MM.1S (cell line): ENCODE measurements around the gene DPP6.

Experiments
- DNase-seq: peaks from one replicate; pipeline ENCODE4 v3.0.0-alpha.2; 2015
- H2AFZ ChIP-seq: fragments of 300-600 bp; sonication (generic); 2 replicates; pipeline ENCODE4 v1.6.0; 2016; ENCODE audit warnings: antibody characterized with exemption, low read length
- H3F3A ChIP-seq: fragments of 300-600 bp; sonication (generic); 2 replicates; pipeline ENCODE4 v1.6.1; 2016; ENCODE audit warnings: mild to moderate bottlenecking, antibody characterized with exemption, low read length, moderate library complexity, mixed read lengths; ENCODE audit not compliant: insufficient read depth
- H3K27ac ChIP-seq: fragments of 300-600 bp; sonication (generic); 2 replicates; pipeline ENCODE4 v1.5.1; 2016; ENCODE audit warnings: mild to moderate bottlenecking, low read length
- H3K27me3 ChIP-seq: fragments of 300-600 bp; sonication (generic); replicated peaks from 2 replicates; pipeline ENCODE4 v1.6.0; 2016; ENCODE audit warnings: low read length; ENCODE audit not compliant: insufficient read depth
- H3K36me3 ChIP-seq: fragments of 300-600 bp; sonication (generic); replicated peaks from 2 replicates; pipeline ENCODE4 v1.6.1; 2016; ENCODE audit warnings: mild to moderate bottlenecking, low read length, mixed read lengths; ENCODE audit not compliant: insufficient read depth
- H3K4me1 ChIP-seq: fragments of 300-600 bp; sonication (generic); 2 replicates; pipeline ENCODE4 v1.6.1; 2016; ENCODE audit warnings: low read length, mixed read lengths
- H3K4me2 ChIP-seq: fragments of 300-600 bp; sonication (generic); 2 replicates; pipeline ENCODE4 v1.6.0; 2016; ENCODE audit warnings: low read depth, low read length
- H3K4me3 ChIP-seq: fragments of 300-600 bp; sonication (generic); 2 replicates; pipeline ENCODE4 v1.5.1; 2016; ENCODE audit warnings: low read length, mixed read lengths
- H3K79me2 ChIP-seq: fragments of 300-600 bp; sonication (generic); 2 replicates; pipeline ENCODE4 v1.6.1; 2016; ENCODE audit warnings: mixed run types, low read length, mixed read lengths
- H3K9ac ChIP-seq: fragments of 300-600 bp; sonication (generic); 2 replicates; pipeline ENCODE4 v1.6.1; 2016; ENCODE audit warnings: low read length, mixed read lengths
- H3K9me2 ChIP-seq: fragments of 300-600 bp; sonication (generic); replicated peaks from 2 replicates; pipeline ENCODE4 v1.6.1; 2016; ENCODE audit warnings: mild to moderate bottlenecking, low read length, mixed read lengths; ENCODE audit not compliant: insufficient read depth
- H3K9me3 ChIP-seq: fragments of 300-600 bp; sonication (generic); replicated peaks from 2 replicates; pipeline ENCODE4 v1.6.1; 2016; ENCODE audit warnings: mild to moderate bottlenecking, low read length, mixed read lengths; ENCODE audit not compliant: insufficient read depth
- H4K20me1 ChIP-seq: fragments of 300-600 bp; sonication (generic); 2 replicates; pipeline ENCODE4 v1.6.1; 2016; ENCODE audit warnings: mild to moderate bottlenecking, low read length, moderate library complexity, mixed read lengths; ENCODE audit not compliant: insufficient read depth
- CTCF ChIP-seq: fragments of 300-600 bp; sonication (generic); IDR thresholded peaks from 2 replicates; pipeline ENCODE4 v1.5.1; 2016; ENCODE audit warnings: antibody characterized with exemption, low read length, mixed read lengths
- EZH2 ChIP-seq: fragments of 300-600 bp; sonication (generic); optimal IDR thresholded peaks from 2 replicates; pipeline ENCODE3; 2017; ENCODE audit warnings: low read depth, mild to moderate bottlenecking, antibody characterized with exemption, low read length, mixed read lengths
- EZH2phosphoT487 ChIP-seq: fragments of 300-600 bp; sonication (generic); IDR thresholded peaks from 2 replicates; pipeline ENCODE4 v1.6.1; 2018; ENCODE audit warnings: antibody characterized with exemption, low read length

The DPP6 gene

GRCh38 chr7:154785898-154786297 lies 733.7 kb downstream of the DPP6 start:
- Histone ChIP-seq H3K79me2 (no peaks in the 10 kb centered on the region), H3K9ac (no peak overlapping the region), H4K20me1 (no peaks in the 10 kb centered on the region), H3K4me2 (no peak overlapping the region), H3K9me3 (no peaks in the 10 kb centered on the region), H3F3A (no peaks in the 10 kb centered on the region), H3K9me2 (no peaks in the 10 kb centered on the region), H2AFZ (no peak overlapping the region), H3K27ac (no peak overlapping the region), H3K4me3 (no peak overlapping the region), H3K4me1 (no peaks in the 10 kb centered on the region), H3K27me3 (peaks cover 4% of the 10 kb centered on the region; the same call in 1 of the 2 replicates), H3K36me3 (no peaks in the 10 kb centered on the region)
- no peak for DNase-seq
- TF ChIP-seq EZH2phosphoT487 (no peak), CTCF (no peak), EZH2 (no peak)

- no peak overlapping the region for H3K9ac ChIP-seq
Measured at GRCh38 chr7:154789404-154789803, 737.2 kb downstream of the DPP6 start.

GRCh38 chr7:154791611-154792010 lies 739.4 kb downstream of the DPP6 start:
- TF ChIP-seq CTCF (no peak), EZH2 (no peak), EZH2phosphoT487 (no peak)
- no peak for DNase-seq
- Histone ChIP-seq H3F3A (no peaks in the 10 kb centered on the region), H3K4me3 (no peak overlapping the region), H4K20me1 (no peaks in the 10 kb centered on the region), H3K27ac (no peak overlapping the region), H3K9me3 (no peaks in the 10 kb centered on the region), H2AFZ (no peak overlapping the region), H3K36me3 (no peaks in the 10 kb centered on the region), H3K27me3 (peaks cover 11% of the 10 kb centered on the region; the same call in 1 of the 2 replicates), H3K4me1 (no peaks in the 10 kb centered on the region), H3K4me2 (no peak overlapping the region), H3K9ac (no peak overlapping the region), H3K79me2 (no peaks in the 10 kb centered on the region), H3K9me2 (no peaks in the 10 kb centered on the region)

More at GRCh38 chr7:154789404-154789803, 737.2 kb downstream of the DPP6 start:
- no peak for DNase-seq
- no peak for TF ChIP-seq EZH2phosphoT487
- no peak overlapping the region for H3K27ac ChIP-seq
- H3K9me2 ChIP-seq: no peaks in the 10 kb centered on the region
- H4K20me1 ChIP-seq: no peaks in the 10 kb centered on the region
- no peak overlapping the region for H3K4me2 ChIP-seq
- H3K4me3 ChIP-seq: no peak overlapping the region
- H3K27me3 ChIP-seq: peaks cover 4% of the 10 kb centered on the region; the same call in 1 of the 2 replicates
- H3K79me2 ChIP-seq: no peaks in the 10 kb centered on the region
- no peaks in the 10 kb centered on the region for H3K36me3 ChIP-seq
- H2AFZ ChIP-seq: no peak overlapping the region
- no peaks in the 10 kb centered on the region for H3K4me1 ChIP-seq
- no peaks in the 10 kb centered on the region for H3K9me3 ChIP-seq
- no peaks in the 10 kb centered on the region for H3F3A ChIP-seq

- no peak for DNase-seq
- H3K36me3 ChIP-seq: no peaks in the 10 kb centered on the region
- H3K4me3 ChIP-seq: no peak overlapping the region
- no peak overlapping the region for H3K9ac ChIP-seq
- no peak for TF ChIP-seq EZH2
- no peak for TF ChIP-seq EZH2phosphoT487
- TF ChIP-seq CTCF: no peak
- H3K79me2 ChIP-seq: no peaks in the 10 kb centered on the region
- no peaks in the 10 kb centered on the region for H3K9me3 ChIP-seq
- no peaks in the 10 kb centered on the region for H3K9me2 ChIP-seq
- no peak overlapping the region for H3K4me2 ChIP-seq
- no peaks in the 10 kb centered on the region for H3F3A ChIP-seq
- no peak overlapping the region for H2AFZ ChIP-seq
- no peaks in the 10 kb centered on the region for H3K4me1 ChIP-seq
- H3K27ac ChIP-seq: no peak overlapping the region
- H4K20me1 ChIP-seq: no peaks in the 10 kb centered on the region
- H3K27me3 ChIP-seq: peaks cover 7% of the 10 kb centered on the region; the same call in 1 of the 2 replicates
Measured at GRCh38 chr7:154792436-154793055, 740.3 kb downstream of the DPP6 start.
